Stimulated activated CD4-positive, alpha-beta T cell treated with anti-CD3 and anti-CD28 coated beads, Interleukin-1b, Interleukin-23, amount 100 ng/mL, for 24 hours (primary cell): ENCODE measurements around the gene BEND2.

Source experiments
- DNase-seq, 4 experiments: peaks; one replicate each; pipeline ENCODE4 v3.0.0-alpha.2; 2020; ENCODE audit warnings: low read depth in 4 of 4, low spot score in 1 of 4

Gene BEND2

DNA sequence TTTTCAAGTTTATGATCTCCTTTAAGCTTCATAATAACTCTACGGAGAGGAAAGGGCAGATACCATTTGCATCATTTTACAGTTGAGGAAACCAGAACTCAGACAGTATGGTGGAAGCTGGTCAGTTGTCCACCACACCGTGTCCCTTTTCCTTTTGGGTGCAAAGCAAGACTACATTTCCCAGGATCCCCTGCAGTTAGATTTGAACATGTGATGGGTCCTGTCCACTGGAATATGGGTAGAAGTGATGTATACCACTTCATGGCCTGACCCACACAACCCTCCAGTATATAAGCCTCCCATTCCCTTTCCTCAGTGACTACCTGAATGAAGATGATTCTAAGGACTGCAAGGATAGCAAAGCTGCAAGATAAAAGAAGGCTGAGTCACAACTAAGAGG is 74.7 kb downstream of the BEND2 start:
- DNase-seq, result no peak

DNA sequence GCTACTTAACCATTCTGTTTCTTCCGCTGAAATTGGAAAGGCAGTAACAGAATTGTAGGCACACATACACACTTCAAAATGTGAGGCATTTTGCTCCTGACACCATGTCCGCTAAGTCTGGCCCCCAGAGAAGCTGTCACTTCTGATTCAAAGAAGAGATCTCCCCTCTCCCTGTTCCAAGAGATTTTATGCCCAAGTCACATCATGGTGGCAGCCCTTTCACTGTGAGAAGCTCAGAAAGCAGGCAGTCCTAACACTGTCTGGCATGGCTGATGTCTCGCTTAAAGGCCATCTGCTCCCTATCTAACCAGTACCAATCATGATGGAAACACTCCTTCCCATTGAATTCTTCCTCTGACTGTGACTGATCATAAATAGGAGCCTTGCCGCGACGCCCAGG is 83.9 kb downstream of the BEND2 start:
- no peak for DNase-seq

DNA sequence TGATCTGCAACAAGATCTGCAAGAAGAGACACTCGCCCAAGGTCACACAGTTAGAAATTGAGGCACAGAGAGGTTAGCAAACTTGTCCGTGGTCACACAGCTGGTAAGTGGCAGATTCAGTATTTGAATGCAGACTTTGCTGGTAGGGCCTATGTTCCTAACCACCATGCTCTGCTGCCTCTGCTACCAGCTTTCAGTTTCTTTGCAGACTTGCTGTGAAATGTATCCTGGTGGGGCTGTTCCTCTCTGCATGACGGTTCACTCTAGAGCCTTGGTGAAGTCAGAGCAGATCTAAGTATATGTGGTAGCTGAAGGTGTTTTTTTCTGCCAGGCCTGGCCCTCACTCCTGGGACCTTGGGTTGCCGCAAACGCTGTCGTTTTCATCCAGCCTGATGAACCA is 87.1 kb downstream of the BEND2 start:
- no peak for DNase-seq

- DNase-seq, result no peak
These were observed 91.0 kb downstream of the BEND2 start for GRCh38 chrX:18129690-18130089.

- DNase-seq, result no peak
These were observed 93.7 kb downstream of the BEND2 start for GRCh38 chrX:18126971-18127370.

DNA sequence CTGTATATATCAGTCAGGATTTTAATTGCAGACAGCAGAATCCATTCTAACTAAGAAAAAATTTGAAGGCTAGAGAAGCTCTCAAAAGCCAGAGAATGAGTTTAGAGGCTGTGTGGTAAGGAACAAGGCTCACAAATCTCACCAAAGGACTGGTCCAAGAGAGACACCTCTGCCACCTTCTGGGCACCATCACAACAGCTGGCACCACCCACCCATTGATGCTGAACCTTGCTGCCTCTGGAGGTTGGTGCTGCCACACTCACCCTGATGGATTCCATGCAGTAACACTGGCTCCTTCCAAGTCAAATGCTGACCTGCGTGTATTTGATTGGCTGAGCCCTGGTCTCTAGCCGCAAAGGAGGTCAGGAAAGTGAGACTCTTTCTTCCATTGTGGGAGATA is 100.8 kb downstream of the BEND2 start:
- DNase-seq, result no peak
